ENCODE data around the gene DUOX2. TPM values are rescaled to one million over a fixed set of nuclear protein-coding genes. Genes with fewer than 3 reads are reported as not detected.

DUOX2 gene
- total RNA-seq, 4 donors from 2014 or later = not detected

DNA sequence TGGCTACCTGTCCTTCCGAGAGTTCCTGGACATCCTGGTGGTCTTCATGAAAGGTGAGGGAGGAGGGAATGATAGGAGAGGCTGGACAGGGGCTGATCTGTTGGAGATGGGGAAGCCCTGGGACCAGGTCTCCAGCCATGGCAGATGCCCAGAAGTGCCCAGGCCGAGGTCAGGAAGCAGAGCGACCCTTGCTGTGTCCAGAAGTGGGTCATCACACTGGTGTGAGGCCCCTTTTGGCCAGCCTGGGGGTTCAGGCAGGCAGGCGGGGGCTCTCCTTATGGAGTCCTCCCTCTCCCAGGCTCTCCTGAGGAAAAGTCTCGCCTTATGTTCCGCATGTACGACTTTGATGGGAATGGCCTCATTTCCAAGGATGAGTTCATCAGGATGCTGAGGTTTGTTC, 33.6 kb upstream of the DUOX2 start:
- Histone ChIP-seq H3K4me3 (no peak overlapping the region), H3K27ac (no peak overlapping the region), H3K4me1 (no peaks in the 10 kb centered on the region), H3K36me3 (no peaks in the 10 kb centered on the region), H3K27me3 (peaks cover 0 to 20% (median 0%) of the 10 kb centered on the region in 3 donors), H3K9me3 (no peaks in the 10 kb centered on the region)
- in situ Hi-C loops (cut with MboI; ENCODE audit: low sequenced_read_pairs in 4 of 4) = no loop called here
- ATAC-seq (no peak), DNase-seq (no peak)
- intact Hi-C loops (cut with DNase I; ENCODE audit: low total_unique reads) = no loop called here
- no peak for TF ChIP-seq POLR2A (IDR thresholded peaks at IDR 0.05)
- TF ChIP-seq, protein P1, sequence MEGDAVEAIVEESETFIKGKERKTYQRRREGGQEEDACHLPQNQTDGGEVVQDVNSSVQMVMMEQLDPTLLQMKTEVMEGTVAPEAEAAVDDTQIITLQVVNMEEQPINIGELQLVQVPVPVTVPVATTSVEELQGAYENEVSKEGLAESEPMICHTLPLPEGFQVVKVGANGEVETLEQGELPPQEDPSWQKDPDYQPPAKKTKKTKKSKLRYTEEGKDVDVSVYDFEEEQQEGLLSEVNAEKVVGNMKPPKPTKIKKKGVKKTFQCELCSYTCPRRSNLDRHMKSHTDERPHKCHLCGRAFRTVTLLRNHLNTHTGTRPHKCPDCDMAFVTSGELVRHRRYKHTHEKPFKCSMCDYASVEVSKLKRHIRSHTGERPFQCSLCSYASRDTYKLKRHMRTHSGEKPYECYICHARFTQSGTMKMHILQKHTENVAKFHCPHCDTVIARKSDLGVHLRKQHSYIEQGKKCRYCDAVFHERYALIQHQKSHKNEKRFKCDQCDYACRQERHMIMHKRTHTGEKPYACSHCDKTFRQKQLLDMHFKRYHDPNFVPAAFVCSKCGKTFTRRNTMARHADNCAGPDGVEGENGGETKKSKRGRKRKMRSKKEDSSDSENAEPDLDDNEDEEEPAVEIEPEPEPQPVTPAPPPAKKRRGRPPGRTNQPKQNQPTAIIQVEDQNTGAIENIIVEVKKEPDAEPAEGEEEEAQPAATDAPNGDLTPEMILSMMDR (IDR thresholded peaks at IDR 0.05 in 4 of 5, conservative IDR thresholded peaks at IDR 0.05 in 1 of 5) = no peak

DNA sequence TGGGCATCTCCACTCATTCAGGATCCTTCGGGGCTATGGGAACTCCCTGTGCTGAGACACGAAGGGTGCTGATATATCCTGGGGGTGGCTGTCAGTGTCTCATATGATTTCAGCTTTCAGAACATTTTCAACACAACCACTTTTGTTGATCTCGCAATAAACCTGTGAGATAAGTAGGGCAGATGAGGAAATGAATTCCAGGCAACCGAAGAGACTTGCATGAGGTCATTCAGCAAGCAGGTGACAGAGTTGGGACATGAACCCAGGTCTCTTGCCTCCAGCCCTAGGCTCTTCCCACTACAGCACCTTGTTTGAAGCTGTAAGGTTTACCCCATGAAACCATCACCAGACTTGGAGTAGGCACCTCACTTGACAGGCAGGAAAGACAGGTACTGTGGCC, 32.4 kb upstream of the DUOX2 start:
- in situ Hi-C loops (cut with MboI; ENCODE audit: low sequenced_read_pairs in 4 of 4) (no loop called here), intact Hi-C loops (cut with DNase I; ENCODE audit: low total_unique reads) (no loop called here)
- no peak overlapping the region for H3K4me3 ChIP-seq
- no peak for TF ChIP-seq POLR2A (IDR thresholded peaks at IDR 0.05)
- TF ChIP-seq, protein P1 (IDR thresholded peaks at IDR 0.05 in 4 of 5, conservative IDR thresholded peaks at IDR 0.05 in 1 of 5) = no peak
- H3K27ac ChIP-seq = no peak overlapping the region
- H3K9me3 ChIP-seq = no peaks in the 10 kb centered on the region
- DNase-seq = no peak
- peaks cover 0 to 25% (median 0%) of the 10 kb centered on the region in 3 donors for H3K27me3 ChIP-seq
- H3K4me1 ChIP-seq = no peaks in the 10 kb centered on the region
- no peaks in the 10 kb centered on the region for H3K36me3 ChIP-seq
- no peak for ATAC-seq

DNA sequence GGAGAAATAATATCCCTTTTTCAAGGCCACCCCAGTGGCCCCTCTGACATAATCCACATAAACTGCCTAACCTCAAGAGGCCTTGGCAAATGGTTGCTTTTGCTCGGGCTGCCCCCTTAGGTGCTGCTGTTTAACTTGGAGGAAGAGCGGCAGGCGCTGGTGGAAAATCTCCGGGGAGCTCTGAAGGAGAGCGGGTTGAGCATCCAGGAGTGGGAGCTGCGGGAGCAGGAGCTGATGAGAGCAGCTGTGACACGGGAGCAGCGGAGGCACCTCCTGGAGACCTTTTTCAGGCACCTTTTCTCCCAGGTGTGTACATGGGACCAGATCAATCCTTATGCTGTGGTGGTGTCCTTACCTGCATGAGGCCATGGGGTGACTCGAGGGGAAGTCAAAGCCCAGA, 30.8 kb upstream of the DUOX2 start:
- no peak for ATAC-seq
- TF ChIP-seq, protein P1 (IDR thresholded peaks at IDR 0.05 in 4 of 5, conservative IDR thresholded peaks at IDR 0.05 in 1 of 5) = no peak
- no peak for TF ChIP-seq POLR2A (IDR thresholded peaks at IDR 0.05)
- no peak for DNase-seq
- H3K36me3 ChIP-seq = no peaks in the 10 kb centered on the region
- intact Hi-C loops (cut with DNase I; ENCODE audit: low total_unique reads) = no loop called here
- no peaks in the 10 kb centered on the region for H3K4me1 ChIP-seq
- no peak overlapping the region for H3K27ac ChIP-seq
- no peaks in the 10 kb centered on the region for H3K9me3 ChIP-seq
- peaks cover 0 to 28% (median 0%) of the 10 kb centered on the region in 3 donors for H3K27me3 ChIP-seq
- in situ Hi-C loops (cut with MboI; ENCODE audit: low sequenced_read_pairs in 4 of 4) = no loop called here
- H3K4me3 ChIP-seq = no peak overlapping the region

DNA sequence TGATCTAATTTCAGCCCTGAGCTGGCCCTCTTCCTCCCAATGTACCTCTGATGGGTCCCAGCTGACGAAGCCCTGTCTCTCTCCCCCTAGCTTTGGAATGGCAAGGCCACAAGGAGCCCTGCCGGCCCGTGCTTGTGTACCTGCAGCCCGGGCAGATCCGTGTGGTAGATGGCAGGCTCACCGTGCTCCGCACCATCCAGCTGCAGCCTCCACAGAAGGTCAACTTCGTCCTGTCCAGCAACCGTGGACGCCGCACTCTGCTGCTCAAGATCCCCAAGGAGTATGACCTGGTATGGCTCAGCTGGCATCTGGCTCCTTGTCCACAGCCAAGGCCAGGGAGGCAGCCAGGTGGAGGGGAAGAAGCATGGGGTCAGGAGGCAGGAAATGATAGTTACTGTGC, 30.0 kb upstream of the DUOX2 start:
- intact Hi-C loops (cut with DNase I; ENCODE audit: low total_unique reads) = no loop called here
- Histone ChIP-seq H3K27ac (no peak overlapping the region), H3K27me3 (peaks cover 0 to 28% (median 0%) of the 10 kb centered on the region in 3 donors), H3K36me3 (no peaks in the 10 kb centered on the region), H3K4me3 (no peak overlapping the region), H3K9me3 (no peaks in the 10 kb centered on the region), H3K4me1 (no peaks in the 10 kb centered on the region)
- TF ChIP-seq, protein P1 (IDR thresholded peaks at IDR 0.05 in 4 of 5, conservative IDR thresholded peaks at IDR 0.05 in 1 of 5) = no peak
- no peak for TF ChIP-seq POLR2A (IDR thresholded peaks at IDR 0.05)
- ATAC-seq = no peak
- DNase-seq = no peak
- in situ Hi-C loops (cut with MboI; ENCODE audit: low sequenced_read_pairs in 4 of 4) = no loop called here

DNA sequence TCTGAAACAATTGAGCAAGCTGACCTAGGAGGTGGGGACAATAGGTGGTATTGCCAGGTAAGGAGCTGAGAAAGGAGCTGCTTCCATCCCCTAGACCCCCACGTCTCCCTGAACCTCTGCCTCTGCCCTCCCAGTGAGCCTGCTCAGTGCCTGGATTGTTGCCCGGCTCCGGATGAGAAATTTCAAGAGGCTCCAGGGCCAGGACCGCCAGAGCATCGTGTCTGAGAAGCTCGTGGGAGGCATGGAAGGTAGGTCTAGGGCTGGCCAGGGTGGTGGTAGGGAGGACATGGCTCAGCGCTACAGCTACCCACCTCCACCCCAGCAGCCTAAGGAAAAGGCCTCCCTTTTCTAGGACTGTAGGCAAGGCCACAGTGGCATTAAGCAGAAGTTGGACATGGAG, 29.1 kb upstream of the DUOX2 start:
- Histone ChIP-seq H3K4me1 (no peaks in the 10 kb centered on the region), H3K27ac (no peak overlapping the region), H3K27me3 (peaks cover 0 to 28% (median 0%) of the 10 kb centered on the region in 3 donors), H3K4me3 (no peak overlapping the region), H3K36me3 (no peaks in the 10 kb centered on the region), H3K9me3 (no peaks in the 10 kb centered on the region)
- TF ChIP-seq, protein P1 (IDR thresholded peaks at IDR 0.05 in 4 of 5, conservative IDR thresholded peaks at IDR 0.05 in 1 of 5) = no peak
- no peak for TF ChIP-seq POLR2A (IDR thresholded peaks at IDR 0.05)
- in situ Hi-C loops (cut with MboI; ENCODE audit: low sequenced_read_pairs in 4 of 4) = no loop called here
- intact Hi-C loops (cut with DNase I; ENCODE audit: low total_unique reads) = no loop called here
- ATAC-seq (no peak), DNase-seq (no peak)

All from gastrocnemius medialis (tissue), 4 donors.